Astrocyte of the spinal cord (primary cell): Measurements from ENCODE around the gene FAR1.

Experiments
- DNase-seq: peaks from one replicate; pipeline ENCODE4 v3.0.0; 2011; ENCODE audit warnings: low read depth, low spot score
- H3K4me3 ChIP-seq: 2 replicates; pipeline ENCODE4 v1.5.1; 2011; ENCODE audit warnings: low read depth, mild to moderate bottlenecking, low read length, moderate library complexity
- in situ Hi-C: cut with HindIII; loops from 2 replicates; pipeline ENCODE4 v1.10.0; 2017; ENCODE audit warnings: low sequenced_read_pairs
- TF ChIP-seq, protein P1 (sequence below): IDR thresholded peaks from 2 replicates; pipeline ENCODE4 v1.5.1; 2012; ENCODE audit warnings: low read depth, mild to moderate bottlenecking, low read length, inconsistent platforms

Gene FAR1

DNA sequence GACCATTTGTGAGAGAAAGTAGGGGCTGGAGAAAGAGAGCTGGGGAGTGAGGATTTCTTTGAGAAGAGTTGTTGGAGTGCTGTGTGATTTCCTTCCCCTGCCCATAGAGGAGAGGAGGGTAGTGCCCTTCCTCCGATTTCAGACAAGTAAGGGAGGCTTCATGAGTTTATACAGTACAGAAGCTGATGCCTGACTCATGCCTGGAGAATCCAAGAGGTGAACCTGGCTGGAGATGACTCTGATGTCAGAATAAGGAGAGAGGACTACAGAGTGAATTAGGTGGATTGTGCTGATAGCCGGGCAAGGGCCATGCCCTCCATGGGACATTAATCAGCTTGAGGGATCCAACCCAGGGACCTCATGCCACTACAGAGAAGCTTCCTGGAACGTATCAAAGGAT, 91.6 kb downstream of the FAR1 start:
- TF ChIP-seq, protein P1, sequence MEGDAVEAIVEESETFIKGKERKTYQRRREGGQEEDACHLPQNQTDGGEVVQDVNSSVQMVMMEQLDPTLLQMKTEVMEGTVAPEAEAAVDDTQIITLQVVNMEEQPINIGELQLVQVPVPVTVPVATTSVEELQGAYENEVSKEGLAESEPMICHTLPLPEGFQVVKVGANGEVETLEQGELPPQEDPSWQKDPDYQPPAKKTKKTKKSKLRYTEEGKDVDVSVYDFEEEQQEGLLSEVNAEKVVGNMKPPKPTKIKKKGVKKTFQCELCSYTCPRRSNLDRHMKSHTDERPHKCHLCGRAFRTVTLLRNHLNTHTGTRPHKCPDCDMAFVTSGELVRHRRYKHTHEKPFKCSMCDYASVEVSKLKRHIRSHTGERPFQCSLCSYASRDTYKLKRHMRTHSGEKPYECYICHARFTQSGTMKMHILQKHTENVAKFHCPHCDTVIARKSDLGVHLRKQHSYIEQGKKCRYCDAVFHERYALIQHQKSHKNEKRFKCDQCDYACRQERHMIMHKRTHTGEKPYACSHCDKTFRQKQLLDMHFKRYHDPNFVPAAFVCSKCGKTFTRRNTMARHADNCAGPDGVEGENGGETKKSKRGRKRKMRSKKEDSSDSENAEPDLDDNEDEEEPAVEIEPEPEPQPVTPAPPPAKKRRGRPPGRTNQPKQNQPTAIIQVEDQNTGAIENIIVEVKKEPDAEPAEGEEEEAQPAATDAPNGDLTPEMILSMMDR = no peak
- no peak for DNase-seq
- in situ Hi-C loops = no loop called here
- H3K4me3 ChIP-seq = no peak overlapping the region

DNA sequence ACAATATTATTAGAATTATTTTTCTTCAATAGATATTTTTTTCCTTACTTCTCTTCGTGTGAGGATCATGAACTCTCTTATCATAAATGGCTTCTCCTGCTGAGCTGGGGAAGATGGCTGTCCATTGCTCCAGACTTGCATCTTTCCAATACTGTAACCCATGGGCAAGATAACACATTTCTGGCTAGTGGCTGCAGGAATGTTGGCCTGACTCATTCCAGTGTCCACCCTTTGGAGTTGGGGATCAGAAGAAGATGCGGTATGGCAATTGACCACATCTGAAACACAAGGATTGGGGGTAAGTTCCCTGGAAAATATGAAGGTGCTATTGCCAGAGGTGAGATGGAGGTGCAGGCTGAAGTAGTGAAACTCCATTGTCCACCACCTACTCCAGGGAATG, 92.8 kb downstream of the FAR1 start:
- in situ Hi-C loops = no loop called here
- TF ChIP-seq, protein P1 = no peak
- no peak for DNase-seq
- no peak overlapping the region for H3K4me3 ChIP-seq

DNA sequence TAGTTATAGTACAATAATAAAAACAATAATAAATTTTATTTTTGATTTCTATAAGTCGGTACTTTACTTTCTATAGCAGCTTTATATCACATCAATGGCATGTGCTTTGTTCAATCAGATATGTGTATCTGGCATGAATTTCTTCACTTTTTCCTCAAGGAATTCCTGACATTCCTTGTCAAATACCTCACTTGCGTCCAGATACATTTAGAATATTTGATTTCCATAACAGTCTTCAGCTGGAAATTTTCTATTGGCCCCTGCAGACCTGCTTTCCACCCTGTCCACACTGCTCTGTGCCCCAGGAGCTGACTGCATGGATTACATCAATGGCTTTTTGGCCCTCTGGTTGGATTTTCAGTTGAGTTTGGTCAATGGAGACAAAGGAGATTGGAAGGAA, 93.2 kb downstream of the FAR1 start:
- no peak overlapping the region for H3K4me3 ChIP-seq
- TF ChIP-seq, protein P1 = no peak
- no peak for DNase-seq
- in situ Hi-C loops = no loop called here

DNA sequence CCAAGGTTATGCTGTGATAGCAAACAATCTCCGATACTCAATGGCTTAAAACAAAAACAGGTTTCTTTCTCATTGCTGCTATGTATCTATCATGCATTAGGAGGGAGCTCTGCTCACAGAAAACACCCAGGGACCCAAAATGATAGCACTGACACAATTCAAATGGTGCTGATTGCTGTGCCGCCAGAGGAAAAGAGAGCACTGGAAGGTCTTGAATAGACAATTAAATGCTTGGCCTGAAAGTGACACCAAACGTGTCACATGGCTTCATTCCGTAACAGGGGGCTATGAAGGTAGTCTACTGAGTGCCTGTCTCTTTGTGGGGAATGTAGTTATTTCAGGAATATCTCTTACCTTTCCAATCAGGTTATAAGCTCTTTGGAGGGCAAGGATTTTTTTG, 94.2 kb downstream of the FAR1 start:
- TF ChIP-seq, protein P1 = no peak
- DNase-seq = no peak
- in situ Hi-C loops = no loop called here
- no peak overlapping the region for H3K4me3 ChIP-seq

DNA sequence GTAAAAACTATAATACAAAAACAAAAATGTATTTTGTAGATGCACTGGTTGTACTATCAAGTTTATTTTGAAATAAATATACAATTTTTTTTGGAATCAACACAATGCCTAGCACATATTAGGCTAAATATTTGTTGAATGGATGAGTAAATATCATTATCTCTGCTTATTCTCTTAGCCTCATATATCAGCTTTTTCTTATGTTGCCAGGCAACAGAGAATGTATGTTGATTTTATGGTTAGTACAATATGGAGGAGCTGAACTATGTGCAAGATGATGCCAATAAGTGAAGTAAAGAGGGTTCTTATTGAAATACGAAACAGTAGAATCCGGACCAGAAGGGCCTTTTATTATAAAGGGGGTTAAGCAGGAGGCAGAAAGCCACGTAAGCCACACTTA, 94.9 kb downstream of the FAR1 start:
- no peak for DNase-seq
- in situ Hi-C loops = no loop called here
- TF ChIP-seq, protein P1 = no peak
- no peak overlapping the region for H3K4me3 ChIP-seq

DNA sequence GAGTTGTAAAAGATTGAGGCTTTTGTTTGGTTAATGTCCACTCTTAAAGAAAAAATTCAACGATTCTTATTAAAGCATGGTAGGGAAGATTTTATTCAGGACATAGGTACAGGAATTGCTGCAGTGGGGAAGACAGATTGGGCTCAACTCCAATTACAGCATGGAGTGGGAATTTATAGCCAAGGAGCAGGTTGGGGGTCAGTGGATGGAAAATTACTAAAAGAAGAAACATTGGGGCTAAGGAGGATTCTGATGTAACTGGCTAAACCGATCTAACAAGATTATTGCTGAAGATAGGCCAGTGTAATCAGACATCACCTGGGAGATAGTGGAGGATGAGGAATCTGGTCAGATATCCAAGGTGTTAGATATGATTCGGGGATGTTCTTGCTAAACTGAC, 97.4 kb downstream of the FAR1 start:
- TF ChIP-seq, protein P1 = no peak
- in situ Hi-C loops = no loop called here
- DNase-seq = no peak
- H3K4me3 ChIP-seq = no peak overlapping the region

DNA sequence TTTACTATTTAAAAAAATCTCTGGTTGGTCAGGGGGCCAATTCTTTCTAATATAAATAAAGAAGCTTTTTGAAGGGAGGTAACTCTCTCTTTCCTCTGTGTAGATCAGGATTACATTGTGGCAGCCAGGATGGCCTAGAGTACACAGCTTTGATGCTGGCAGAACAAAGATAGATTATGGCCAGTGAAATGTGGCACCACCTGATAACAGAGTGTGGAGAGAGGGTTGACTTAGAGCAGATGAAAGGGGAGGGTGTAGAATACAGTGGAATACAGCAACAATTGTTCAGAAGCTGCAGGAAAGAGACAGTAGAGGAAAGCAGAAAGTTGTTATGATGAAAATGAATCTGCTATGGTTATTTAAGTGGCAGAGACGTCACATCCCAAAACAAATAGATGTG, 99.0 kb downstream of the FAR1 start:
- in situ Hi-C loops = no loop called here
- TF ChIP-seq, protein P1 = no peak
- DNase-seq = no peak
- no peak overlapping the region for H3K4me3 ChIP-seq
